Smooth muscle cell (in vitro differentiated cells): ENCODE data around the gene CMBL. TPM values are rescaled to one million over a fixed set of nuclear protein-coding genes. Genes with fewer than 3 reads are reported as not detected.
"Not testable (repeated sequence)": the region's sequence is repeated elsewhere in the genome, so short reads cannot be mapped to it uniquely, and the experiment has no call there.

Experiments used
- DNase-seq: peaks from one replicate; lab custom pipeline; 2025; ENCODE audit not compliant: unreplicated experiment; lab: John Stamatoyannopoulos, UW
- H2AFZ ChIP-seq: fragments of 200-600 bp; sonication (generic); 2 replicates; pipeline ENCODE4 v1.6.0; 2016; ENCODE audit warnings: antibody characterized with exemption, low read depth, mild to moderate bottlenecking
- H3F3A ChIP-seq: fragments of 200-600 bp; sonication (generic); 2 replicates; pipeline ENCODE4 v1.6.0; 2017; ENCODE audit warnings: antibody characterized with exemption, low read depth
- H3K27ac ChIP-seq: fragments of 200-600 bp; sonication (generic); 2 replicates; pipeline ENCODE4 v1.5.1; 2016; ENCODE audit warnings: low read depth, mild to moderate bottlenecking
- H3K27me3 ChIP-seq: fragments of 200-600 bp; sonication (generic); 2 replicates; pipeline ENCODE4 v1.6.1; 2016; ENCODE audit warnings: low read depth, mild to moderate bottlenecking
- H3K36me3 ChIP-seq: fragments of 200-600 bp; sonication (generic); 2 replicates; pipeline ENCODE4 v1.5.1; 2016; ENCODE audit warnings: low read depth
- H3K4me1 ChIP-seq: fragments of 200-600 bp; sonication (generic); 2 replicates; pipeline ENCODE4 v1.5.1; 2016; ENCODE audit warnings: low read depth
- H3K4me2 ChIP-seq: fragments of 200-600 bp; sonication (generic); 2 replicates; pipeline ENCODE4 v1.6.0; 2016; ENCODE audit warnings: mild to moderate bottlenecking
- H3K4me3 ChIP-seq: fragments of 200-600 bp; sonication (generic); 2 replicates; pipeline ENCODE4 v1.5.1; 2016; ENCODE audit warnings: mild to moderate bottlenecking
- H3K79me2 ChIP-seq: fragments of 200-600 bp; sonication (generic); 2 replicates; pipeline ENCODE4 v1.6.0; 2016; ENCODE audit warnings: low read depth, mild to moderate bottlenecking
- H3K9ac ChIP-seq: fragments of 200-600 bp; sonication (generic); 2 replicates; pipeline ENCODE4 v1.6.0; 2016; ENCODE audit warnings: low read depth
- H3K9me3 ChIP-seq: fragments of 200-600 bp; sonication (generic); replicated peaks from 2 replicates; pipeline ENCODE4 v1.5.1; 2016; ENCODE audit warnings: low read depth
- H4K20me1 ChIP-seq: fragments of 200-600 bp; sonication (generic); 2 replicates; pipeline ENCODE4 v1.6.0; 2016; ENCODE audit warnings: low read depth
- CTCF ChIP-seq: fragments of 200-600 bp; sonication (generic); IDR thresholded peaks from 2 replicates; pipeline ENCODE4 v1.5.1; 2017; ENCODE audit warnings: borderline replicate concordance, mild to moderate bottlenecking, antibody characterized with exemption; ENCODE audit not compliant: insufficient read depth, poor library complexity, severe bottlenecking
- WGBS: methylation state at CpG from one replicate; pipeline ENCODE4 v1.1.7; 2016; ENCODE audit warnings: low lambda C conversion rate; 5-methylcytosine and 5-hydroxymethylcytosine counted together
- polyA plus RNA-seq: library from polyadenylated mRNA; unstranded; fragments of >200 nt; fragmentation: Nextera tagmentation; extraction: Ambion mirVana; gene quantifications from 2 replicates; pipeline ENCODE4 v1.2.1, GENCODE V29; 2016
- total RNA-seq: library from RNA; depleted of rRNA; stranded (reverse); fragments of >200 nt; gene quantifications from 2 replicates; pipeline ENCODE4 v1.2.3, GENCODE V29; 2014

Gene CMBL
- total and polyA plus RNA-seq, 2 experiments from 2014 or later, result 6.3 to 12.0 TPM

GRCh38 chr5:10351199-10351905 is 43.6 kb upstream of the CMBL start:
- no peaks in the 10 kb centered on the region for H3K27me3 ChIP-seq
- no peak for TF ChIP-seq CTCF
- no peak overlapping the region for H3K27ac ChIP-seq
- peaks cover 28% of the 10 kb centered on the region for H3K79me2 ChIP-seq
- no peak overlapping the region for H3K9ac ChIP-seq
- H3K4me3 ChIP-seq, result no peak overlapping the region
- peaks cover 13% of the 10 kb centered on the region for H3K4me1 ChIP-seq
- no peak overlapping the region for H3K4me2 ChIP-seq
- H3K9me3 ChIP-seq, result no peaks in the 10 kb centered on the region
- H3K36me3 ChIP-seq, result no peaks in the 10 kb centered on the region
- H3F3A ChIP-seq, result peaks cover 6% of the 10 kb centered on the region
- DNase-seq, result no peak
- H4K20me1 ChIP-seq, result peaks cover 20% of the 10 kb centered on the region
- H2AFZ ChIP-seq, result no peak overlapping the region
- WGBS, result 89% methylated on average over 6 of the region's 6 CpGs

- no peak overlapping the region for H3K4me2 ChIP-seq
- no peak overlapping the region for H2AFZ ChIP-seq
- H3K27ac ChIP-seq, result no peak overlapping the region
- H3K36me3 ChIP-seq, result no peaks in the 10 kb centered on the region
- no peak for TF ChIP-seq CTCF
- H3K27me3 ChIP-seq, result no peaks in the 10 kb centered on the region
- no peak overlapping the region for H3K9ac ChIP-seq
- DNase-seq, result no peak
- WGBS, result 97% methylated on average over 2 of the region's 2 CpGs
- H3K4me1 ChIP-seq, result peaks cover 3% of the 10 kb centered on the region
- peaks cover 6% of the 10 kb centered on the region for H3F3A ChIP-seq
- no peaks in the 10 kb centered on the region for H3K79me2 ChIP-seq
- no peak overlapping the region for H3K4me3 ChIP-seq
- H3K9me3 ChIP-seq, result no peaks in the 10 kb centered on the region
- no peaks in the 10 kb centered on the region for H4K20me1 ChIP-seq
Measured at GRCh38 chr5:10348258-10348657, 40.6 kb upstream of the CMBL start.

- H3K4me2 ChIP-seq, DNase-seq, H3K9me3 ChIP-seq, H3K27ac ChIP-seq, H3K9ac ChIP-seq, H2AFZ ChIP-seq, H3K4me1 ChIP-seq, H3F3A ChIP-seq, H3K4me3 ChIP-seq, H3K79me2 ChIP-seq, H4K20me1 ChIP-seq, H3K36me3 ChIP-seq, H3K27me3 ChIP-seq: not testable (repeated sequence)
- WGBS, result 100% methylated on average over 5 of the region's 5 CpGs
Measured at GRCh38 chr5:10344461-10345106, 36.9 kb upstream of the CMBL start.

- no peak overlapping the region for H2AFZ ChIP-seq
- H3K79me2 ChIP-seq, result no peaks in the 10 kb centered on the region
- 90% methylated on average over 4 of the region's 4 CpGs for WGBS
- no peaks in the 10 kb centered on the region for H3K27me3 ChIP-seq
- H3K27ac ChIP-seq, result no peak overlapping the region
- H3K36me3 ChIP-seq, result no peaks in the 10 kb centered on the region
- DNase-seq, result no peak
- no peak for TF ChIP-seq CTCF
- no peaks in the 10 kb centered on the region for H3K9me3 ChIP-seq
- H3K9ac ChIP-seq, result no peak overlapping the region
- no peaks in the 10 kb centered on the region for H3F3A ChIP-seq
- no peaks in the 10 kb centered on the region for H4K20me1 ChIP-seq
- H3K4me3 ChIP-seq, result no peak overlapping the region
- H3K4me2 ChIP-seq, result no peak overlapping the region
- H3K4me1 ChIP-seq, result peaks cover 11% of the 10 kb centered on the region
Measured at GRCh38 chr5:10343486-10343885, 35.8 kb upstream of the CMBL start.
